Stimulated activated CD8-positive, alpha-beta memory T cell treated with anti-CD3 and anti-CD28 coated beads, Interleukin-4, amount 100 ng/mL, for 1 hour (primary cell): ENCODE measurements around the gene HES6.

Source experiments
- DNase-seq, 2 donors: peaks; one replicate each; pipeline ENCODE4 v3.0.0-alpha.2; 2020; ENCODE audit warnings: low read depth in 2 of 2, low spot score in 1 of 2

HES6 gene

DNA sequence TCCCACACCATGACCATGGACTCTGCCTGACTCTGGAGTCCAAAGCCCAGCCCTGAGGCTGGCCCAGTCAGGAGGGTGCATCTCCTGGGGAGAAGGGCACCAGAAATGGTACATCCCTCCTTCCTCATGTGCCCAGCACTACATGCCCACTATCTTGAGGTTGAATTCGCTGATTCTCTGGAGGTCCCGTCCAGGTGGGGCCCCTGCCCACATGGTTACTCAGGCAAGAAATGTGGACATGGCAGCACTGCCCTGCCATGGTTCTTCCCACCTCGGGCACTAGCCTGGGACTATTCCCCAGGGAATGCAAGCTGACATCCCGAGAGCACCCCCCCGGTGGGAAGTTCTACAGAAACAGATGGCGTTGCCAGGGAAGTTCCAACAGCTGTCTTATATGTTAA, 15.3 kb upstream of the HES6 start:
- no peak for DNase-seq

DNA sequence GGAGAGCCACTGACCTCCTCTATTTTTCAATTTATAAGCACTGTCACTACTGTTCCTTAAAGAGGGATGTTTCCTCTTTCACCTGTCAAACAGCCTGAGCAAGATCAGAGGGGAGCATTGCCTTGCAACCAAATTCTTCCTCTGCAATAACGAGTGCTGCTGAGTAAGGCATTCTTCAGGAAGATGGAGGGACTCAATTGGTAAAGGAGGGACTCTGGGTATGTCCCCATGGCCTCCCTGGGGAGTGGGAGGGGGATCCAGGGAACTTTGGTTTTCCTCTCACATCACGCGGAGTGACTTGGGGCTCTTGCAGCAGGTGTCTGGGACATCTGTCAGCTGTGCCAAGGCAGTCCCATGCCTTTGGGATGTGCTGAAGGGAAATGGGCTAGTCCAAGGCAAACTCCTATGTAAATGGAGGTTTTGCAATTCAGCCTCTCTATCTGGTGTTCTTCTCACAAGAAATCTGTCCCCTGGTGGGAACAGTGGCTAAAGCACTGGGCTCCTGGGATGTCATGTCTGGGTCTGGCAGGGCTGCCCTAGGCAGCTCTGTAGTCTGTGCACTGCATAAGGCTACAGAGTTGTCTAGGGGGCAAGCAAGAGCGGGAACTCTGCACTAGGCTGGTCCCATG, 14.4 kb upstream of the HES6 start:
- no peak for DNase-seq

DNA sequence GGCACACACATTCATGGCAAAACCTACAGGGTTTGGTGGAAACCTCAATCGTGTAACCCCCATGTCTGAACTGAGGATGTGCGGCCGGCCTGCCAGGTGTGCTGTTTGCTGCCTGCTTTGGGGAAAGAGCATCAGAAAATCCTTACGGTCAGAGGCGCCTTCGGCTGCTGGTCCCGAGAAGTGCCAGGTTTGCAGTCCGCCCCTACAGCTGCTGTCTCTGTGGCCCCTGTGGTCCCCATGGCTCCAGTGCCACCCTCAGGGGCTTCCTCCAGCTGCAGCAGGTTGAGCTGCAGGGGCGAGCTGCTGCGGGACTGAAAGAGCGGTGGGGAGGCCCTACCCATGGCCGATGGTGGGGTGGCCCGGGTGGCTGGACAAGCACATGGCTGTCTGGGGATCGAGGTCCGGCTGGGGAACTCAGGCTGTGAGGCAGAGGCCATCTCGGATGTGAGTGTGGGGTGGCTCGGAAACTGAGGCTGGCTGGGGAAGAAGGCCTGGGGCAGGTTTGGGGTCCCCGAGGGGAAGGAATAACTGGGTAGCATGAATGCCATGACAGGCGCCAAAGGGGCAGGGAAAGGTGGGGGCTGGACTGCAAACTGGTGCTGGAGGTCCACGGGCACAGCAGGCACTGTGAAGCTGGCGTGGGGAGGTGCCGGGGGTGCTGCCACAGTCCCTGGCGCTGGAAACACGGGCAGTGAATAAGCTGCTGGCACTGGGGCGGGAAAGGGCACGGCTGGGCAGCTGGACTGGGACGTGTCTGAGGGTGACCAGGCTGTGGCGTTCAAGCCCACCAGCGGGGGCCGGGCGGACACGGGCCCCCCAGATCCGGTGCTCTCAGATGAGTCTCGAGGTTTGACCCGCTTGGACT, 13.2 kb upstream of the HES6 start:
- DNase-seq = no peak

DNA sequence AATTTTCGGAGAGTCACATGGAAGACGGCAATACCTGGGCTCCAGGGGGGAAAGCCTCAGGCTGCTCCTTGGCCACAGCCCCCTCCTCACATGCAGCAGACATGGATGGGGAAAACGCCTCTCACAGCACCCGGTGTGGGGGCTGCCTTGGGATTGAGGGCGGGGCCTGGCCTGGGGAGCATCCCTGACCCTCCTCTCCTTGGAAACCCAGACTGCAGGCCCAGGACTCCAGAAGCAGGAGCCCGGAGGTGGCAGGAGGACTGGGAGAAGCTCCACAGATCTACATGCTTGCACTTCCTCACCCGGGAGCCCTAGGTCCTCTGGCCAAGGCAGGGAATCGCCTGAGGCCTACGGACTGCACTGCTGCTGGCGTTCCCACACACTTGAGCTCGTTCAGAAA, 12.1 kb upstream of the HES6 start:
- no peak for DNase-seq

DNA sequence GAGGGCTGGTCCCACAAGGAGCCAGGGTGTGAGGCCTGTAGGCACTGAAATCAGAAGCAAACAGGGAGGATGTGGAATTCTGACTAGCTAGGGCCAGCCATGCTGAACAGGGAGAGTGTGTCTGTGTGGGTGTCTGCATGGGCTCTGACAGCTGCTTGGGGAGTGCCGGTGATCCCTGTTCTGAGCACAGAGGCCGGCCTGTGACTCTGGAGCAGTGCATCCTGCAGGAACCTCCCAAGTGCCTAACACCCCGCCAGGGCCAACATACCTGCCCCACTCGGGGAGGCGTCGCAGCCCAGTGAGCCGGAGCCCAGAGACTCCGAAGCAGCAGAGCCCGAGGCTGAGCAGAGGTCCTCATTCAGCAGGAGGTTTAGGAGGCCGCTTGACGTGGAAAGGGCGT, 11.5 kb upstream of the HES6 start:
- DNase-seq = no peak

DNA sequence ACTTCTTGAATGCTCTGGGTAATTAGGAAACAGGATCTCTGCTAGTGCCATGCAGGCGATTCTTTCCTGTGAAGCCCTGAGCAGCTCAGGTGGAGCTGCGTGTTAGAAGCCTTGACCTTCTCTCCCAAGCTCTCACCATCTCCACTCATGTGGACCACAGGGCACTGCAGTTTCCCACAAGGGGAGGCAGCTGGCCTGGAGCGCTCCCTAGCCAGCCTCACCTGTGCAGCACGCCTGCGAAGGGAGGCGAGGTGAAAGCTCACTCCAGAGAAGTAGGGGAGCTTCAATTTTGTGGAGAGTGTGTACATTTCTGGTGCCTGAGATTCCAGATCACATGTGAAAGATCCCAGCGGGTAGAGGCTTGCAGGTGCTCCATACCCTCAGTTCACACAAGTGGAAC, 11.1 kb upstream of the HES6 start:
- DNase-seq = no peak

DNA sequence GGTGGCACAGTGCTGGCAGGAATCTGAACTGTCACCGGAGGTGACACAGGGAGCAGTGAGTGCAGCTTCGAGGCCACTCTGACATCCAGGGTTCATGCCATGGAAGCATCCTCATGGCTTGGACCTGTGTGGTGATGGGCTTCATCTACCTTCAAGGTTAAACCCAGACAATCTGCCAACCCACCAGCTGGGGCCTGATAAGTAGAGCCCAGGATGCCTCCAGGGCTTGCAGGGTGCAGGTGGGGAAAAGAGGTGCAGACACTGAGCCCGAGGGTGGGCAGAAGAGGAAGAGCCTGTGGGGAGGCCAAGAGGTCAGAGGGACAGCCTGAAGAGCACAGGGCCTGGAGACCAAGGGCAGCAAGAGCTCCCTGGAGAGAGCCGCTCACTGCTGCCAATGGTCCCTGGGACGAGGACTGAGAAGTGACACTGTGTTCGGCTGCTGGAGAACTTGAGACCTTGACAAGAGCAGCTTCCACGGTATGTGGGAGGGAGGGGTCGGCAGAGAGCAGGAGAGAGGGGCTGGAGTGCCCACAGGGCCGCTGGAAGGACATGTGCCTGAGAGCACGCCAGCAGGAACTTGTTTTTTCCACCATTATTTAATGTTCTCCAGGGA, 8.1 kb upstream of the HES6 start:
- DNase-seq = no peak

DNA sequence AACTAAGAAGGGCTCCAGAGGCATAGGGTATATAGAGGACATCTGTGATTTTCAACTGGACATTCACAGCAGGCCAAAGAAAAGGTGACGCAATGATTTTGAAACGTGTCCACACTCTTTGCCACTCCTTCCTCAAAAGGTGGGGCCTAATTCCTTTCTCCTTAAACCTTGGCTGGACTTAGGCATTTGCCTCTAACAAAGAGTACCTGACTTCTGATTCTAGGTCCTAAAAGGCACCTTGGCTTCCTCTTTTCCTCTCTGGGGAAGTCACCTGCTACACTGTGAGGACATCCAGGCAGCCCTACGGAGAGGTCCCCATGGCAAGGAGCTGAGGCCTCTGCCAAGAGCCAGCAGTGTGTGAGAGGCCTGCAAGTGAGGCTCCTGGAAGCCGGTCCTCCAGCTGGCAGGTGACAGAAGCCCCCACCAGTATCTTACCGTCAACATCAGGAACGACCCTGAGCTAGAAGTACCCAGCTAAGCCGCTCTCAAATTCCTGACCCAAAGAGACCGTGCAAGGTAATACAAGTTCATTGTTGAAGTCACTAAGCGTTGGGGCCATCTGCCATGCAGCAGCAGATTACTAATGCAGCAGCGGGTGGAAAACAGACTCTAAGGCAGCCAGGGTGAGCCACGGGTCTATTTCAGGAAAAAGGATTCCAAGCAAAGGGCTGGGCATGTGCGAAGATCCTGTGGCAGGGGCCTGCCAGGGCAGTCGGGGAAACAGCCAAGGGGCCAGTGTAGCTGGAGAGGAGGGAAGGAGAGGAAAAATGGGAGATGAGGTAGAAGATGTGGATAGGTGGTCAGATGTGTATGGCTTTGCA, 7.4 kb upstream of the HES6 start:
- no peak for DNase-seq

DNA sequence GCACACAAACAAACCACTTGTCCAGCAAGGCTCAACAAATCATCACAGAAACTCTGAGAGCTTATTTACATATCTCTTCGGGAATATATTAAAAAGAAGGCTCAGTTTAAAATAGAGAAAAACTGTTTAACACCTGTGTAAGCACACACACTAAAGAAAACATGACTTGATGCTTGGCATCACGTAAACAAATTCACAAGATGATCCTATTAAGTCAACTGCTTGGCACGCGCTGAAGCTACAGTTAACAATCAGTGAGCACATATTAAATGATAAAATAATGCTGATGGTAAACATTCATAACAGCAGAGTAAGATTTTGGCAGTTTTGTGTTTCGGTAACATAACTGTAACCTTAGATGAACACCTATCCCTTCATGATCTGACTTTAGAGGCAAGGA, 4.3 kb upstream of the HES6 start:
- no peak for DNase-seq

DNA sequence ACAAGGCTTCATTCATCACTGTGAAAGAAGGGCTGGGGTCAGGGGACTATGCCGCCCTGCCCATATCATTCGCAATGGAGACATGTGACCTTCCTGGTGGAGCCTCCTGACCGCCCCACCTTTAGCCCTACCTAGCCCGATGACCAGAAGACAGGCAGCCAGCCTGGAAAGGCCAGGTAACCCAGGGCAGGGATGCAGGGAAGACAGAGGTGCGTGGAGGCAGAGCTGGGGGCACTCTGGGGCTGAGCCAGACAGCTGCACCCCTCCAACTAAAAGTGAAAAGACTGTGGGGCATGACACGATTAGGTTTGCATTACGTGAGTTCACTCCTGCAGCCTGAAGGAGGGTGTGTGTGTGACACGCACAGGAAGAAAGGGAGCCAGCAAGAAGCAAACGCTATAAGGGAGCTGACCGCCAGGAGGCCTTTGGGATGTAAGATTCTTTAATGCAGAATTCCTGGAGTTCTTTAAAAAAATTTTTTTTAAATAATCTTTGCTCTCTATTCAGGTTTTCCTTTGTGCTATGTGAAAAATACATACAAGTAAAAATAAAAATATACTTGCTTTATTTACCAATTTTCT, 3.7 kb upstream of the HES6 start:
- no peak for DNase-seq

DNA sequence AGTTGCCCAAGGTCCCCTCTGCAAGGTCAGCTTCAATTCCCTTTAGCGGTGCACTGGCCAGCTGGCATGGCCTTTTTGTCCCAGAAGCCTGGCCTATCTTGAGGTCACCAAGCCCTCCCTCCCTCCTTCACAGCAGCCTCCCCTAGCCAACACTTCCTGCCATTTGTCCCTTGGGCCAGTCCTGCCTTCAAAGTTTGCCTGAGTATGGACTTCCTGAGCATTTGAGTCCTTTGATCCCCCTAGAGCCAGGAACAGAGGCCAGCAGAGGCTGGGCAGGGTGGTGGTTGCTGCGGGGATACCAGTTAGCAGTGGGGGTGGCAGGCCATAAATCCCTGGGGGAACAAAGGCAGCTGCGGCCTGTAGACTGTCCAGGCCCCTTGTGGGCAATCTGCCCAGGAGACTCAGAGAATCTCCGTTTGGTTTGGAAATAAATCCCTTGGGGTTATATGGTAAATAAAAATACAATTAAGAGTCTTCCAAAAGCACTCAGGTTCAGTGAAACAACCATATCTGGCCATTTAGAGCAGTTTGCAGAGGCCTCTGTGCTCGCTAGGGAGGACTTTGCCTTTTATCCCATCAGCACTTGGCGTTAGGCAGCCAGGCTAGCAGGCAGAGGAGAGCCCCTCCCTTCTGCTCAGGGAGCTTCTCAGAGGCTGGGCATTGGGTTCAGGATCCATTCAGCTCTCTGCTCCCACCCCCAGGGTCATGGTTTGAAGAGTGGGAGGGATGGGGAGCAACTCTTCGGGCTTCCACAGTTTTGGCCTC, 3.1 kb upstream of the HES6 start:
- DNase-seq = no peak

DNA sequence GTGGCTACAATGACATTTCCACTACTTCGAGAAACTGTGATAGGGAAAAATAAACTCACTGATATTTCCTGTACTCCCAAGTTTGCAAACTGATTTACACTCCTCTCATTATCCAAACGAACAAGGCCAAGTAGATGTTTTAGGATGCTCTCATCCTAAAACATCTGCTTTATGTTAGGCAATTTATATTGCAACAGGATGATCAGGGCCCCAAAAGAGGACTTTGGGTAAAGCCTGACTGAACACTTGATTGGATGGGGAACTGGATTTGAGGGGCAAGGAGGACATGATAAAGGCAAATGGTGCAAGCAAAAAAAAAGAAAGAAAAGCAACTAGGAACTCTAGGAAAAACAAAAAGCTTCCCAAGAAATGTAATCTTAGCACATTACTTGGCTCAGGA, 2.1 kb upstream of the HES6 start:
- no peak for DNase-seq

DNA sequence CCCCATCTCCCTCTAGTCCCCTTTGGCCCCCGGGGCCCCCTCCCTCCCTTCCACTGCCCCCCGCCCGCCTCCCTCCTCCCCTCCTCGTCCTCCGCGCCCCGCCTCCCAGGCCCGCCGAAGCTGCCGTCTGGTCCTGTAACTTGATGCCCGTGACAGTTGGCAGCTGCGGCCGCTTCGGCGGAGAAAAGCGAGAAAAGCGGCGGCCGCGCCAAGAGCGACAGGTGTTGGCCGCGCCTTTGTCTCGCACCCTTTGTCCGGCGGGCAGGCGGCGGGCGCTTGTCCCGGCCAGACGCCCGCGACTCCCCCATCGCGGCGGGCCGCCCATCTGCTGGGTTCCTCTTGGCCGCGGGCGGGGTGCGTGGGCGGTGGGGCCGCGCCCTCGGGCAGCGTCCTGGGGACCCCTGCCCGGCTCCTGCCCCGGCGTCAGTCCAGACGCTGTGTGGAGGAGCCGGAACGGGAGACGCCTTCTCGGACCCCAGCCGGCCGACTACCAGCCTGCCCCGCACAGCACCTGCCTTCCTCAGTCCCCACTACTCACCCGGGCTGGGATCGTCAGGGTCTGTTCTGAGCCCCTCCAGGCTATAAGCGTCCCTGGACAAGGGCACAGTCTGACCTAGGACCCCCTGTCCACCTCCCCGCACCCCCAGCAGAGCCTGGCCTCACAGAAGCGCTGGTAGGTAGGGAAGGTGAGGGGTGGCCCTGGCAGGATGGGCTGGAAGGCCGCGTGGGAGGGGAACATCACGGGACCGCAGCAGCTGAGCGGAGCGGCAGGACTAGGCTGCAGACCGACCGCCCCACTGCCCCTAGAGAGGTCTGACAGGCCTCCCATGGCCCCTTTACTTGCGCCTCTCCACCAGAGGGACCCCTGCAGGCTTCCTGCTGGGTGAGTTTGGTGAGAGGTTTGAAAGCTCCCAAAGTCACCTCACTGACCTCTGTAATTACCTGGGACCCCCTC, 1.2 kb upstream of the HES6 start:
- no peak for DNase-seq

DNA sequence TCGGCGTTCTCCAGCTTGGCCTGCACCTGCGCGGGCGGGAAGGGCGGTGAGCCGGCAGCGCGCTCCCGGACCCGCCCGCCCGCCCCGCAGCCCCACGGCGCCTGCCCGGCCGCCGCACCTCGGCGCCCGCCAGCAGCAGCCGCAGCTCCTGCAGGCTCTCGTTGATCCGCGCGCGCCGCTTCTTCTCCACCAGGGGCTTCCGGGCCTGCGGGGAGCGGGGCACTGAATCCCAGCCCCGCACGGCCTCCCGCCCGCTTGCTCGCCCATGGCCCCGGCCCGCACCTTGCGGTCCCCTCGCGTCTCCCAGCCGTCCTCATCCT, 335 bp downstream of the HES6 start:
- no peak for DNase-seq

DNA sequence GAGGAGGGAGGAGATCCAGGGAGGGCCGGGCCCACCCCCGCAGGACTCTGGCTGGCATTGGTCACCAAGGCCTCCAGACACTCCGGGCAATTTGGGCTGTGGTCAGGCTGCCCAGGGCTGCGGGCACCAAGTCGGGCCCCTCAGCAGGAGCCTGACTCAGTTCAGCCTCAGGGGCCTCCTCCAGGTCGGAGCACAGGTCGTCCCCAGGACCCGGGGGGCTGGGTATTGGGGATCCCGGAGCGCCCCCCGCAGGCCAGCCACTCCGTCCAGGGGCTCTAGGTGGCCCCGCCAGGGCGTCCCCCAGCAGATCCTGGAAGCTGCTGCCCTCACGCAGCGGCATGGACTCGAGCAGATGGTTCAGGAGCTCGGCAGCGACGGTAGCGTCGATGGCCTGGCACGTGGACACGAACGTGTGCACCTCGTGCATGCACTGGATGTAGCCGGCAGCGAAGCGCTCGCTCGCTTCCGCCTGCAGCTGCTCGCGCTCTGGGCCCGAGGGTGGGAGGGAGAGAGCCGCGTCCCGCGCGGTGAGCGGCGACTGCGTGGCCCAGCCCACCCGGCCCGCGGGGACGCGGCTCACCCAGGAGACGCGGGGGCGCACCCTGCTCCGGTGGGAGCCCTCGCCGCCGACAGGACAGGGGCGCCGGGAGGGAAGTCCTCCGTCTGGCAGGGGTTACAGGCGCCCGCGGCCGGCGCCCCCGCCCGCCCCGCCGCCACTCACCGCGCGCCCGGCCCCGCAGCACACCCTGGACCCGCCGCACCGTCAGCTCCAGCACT, 884 bp downstream of the HES6 start:
- DNase-seq = no peak

DNA sequence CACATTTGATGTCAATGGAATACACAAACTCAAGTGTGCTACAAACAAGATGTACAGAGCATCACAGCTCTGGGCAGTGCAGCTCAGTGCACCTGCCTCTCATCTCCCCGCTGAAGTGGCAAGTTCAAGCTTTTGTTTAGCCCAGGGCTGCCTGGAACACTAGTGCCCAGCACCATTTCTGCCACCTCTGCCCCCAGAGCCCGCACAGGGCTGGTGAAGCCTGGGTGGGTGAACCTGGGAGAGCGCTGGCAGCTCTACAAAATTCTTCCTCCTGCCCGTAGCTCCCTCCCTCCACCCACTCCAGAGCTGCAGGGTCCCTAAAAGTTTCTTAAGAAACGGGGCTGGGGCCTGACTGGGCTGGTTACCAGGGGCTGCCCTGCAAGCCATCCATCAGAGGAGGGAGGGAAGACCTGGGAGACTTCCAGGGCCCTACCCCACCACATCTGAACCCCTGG, 1.5 kb downstream of the HES6 start:
- no peak for DNase-seq

DNA sequence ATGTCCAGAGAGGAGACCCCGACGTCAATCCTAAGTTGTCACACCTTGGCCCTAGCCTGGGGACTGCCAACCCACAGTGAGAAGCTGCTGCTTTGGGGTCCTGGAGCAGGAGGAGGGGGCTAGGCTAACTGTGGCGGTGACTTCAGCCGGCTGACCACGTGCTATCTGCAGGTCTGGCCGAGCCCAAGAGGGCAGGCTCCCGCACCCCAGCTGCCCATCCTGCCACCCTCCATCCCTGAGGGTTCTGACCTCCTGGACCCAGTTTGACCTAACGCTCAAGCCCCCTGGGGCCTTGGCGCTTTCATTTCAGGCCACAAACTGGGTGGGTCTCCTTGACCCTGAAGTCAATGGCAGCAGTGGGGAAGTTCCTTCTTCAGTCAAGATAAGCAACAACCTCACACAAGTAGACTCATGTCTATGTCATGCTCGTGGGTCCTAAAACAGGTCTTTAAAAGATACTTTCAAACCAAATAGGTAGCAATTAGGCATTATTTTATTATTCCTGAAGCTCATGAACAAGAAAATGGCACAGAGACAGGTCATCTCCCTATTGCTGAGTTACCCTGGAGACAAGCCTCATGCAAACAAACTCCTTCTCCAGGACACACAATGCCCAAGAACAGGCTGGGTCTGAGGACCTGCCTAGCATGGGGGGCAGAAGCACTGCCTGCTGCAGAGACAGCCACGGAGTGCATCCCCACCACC, 2.3 kb downstream of the HES6 start:
- DNase-seq = no peak

DNA sequence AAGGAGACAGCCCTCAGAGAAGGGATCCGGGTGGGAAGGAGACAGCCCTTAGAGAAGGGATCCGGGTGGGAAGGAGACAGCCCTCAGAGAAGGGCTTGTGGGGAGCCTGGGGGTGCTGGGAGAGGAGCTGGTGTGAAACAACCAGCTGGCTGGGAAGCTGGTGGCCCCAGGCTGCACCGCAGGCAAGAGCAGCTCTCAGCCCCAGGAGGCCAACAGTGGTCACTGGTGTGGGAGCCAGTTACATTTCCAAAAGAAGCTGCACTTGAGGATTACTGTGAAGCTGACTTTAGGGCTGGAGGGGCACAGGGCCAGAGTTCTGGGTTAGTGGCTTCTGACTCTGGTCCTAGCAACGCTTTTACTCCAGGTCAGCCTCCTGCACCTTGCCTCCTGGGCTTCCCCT, 3.3 kb downstream of the HES6 start:
- no peak for DNase-seq
